NCI-H446 (cell line): ENCODE measurements around the gene ACTA2.

Experiments
- DNase-seq, 2 experiments: peaks; one replicate each; lab custom pipeline; 2025; lab: John Stamatoyannopoulos, UW

ACTA2 gene

GRCh38 chr10:88981435-88981834, 28.9 kb upstream of the ACTA2 start:
- no peak for DNase-seq

- DNase-seq: no peak
These were observed 28.2 kb upstream of the ACTA2 start for GRCh38 chr10:88980800-88981199.

GRCh38 chr10:88980247-88980646, 27.7 kb upstream of the ACTA2 start:
- no peak for DNase-seq

- no peak for DNase-seq
These were observed 27.0 kb upstream of the ACTA2 start for GRCh38 chr10:88979603-88980002.

GRCh38 chr10:88979153-88979562, 26.6 kb upstream of the ACTA2 start:
- peak in 1 of 2 experiments; percentile 26 for DNase-seq

GRCh38 chr10:88978463-88978862, 25.9 kb upstream of the ACTA2 start:
- DNase-seq: no peak

- no peak for DNase-seq
These were observed 22.8 kb upstream of the ACTA2 start for GRCh38 chr10:88975377-88975720.

GRCh38 chr10:88974446-88975376, 22.1 kb upstream of the ACTA2 start:
- DNase-seq: no peak

GRCh38 chr10:88974012-88974411, 21.4 kb upstream of the ACTA2 start:
- no peak for DNase-seq

- DNase-seq: peak in 1 of 2 experiments; percentile 61
These were observed 18.9 kb upstream of the ACTA2 start for GRCh38 chr10:88971221-88972061.

- no peak for DNase-seq
These were observed 15.8 kb upstream of the ACTA2 start for GRCh38 chr10:88968391-88968790.

- peak in 1 of 2 experiments; percentile 4 for DNase-seq
These were observed 14.2 kb upstream of the ACTA2 start for GRCh38 chr10:88966797-88967196.

GRCh38 chr10:88964869-88965415, 12.4 kb upstream of the ACTA2 start:
- no peak for DNase-seq

GRCh38 chr10:88964360-88964759, 11.8 kb upstream of the ACTA2 start:
- DNase-seq: no peak

- DNase-seq: no peak
These were observed 10.7 kb upstream of the ACTA2 start for GRCh38 chr10:88963318-88963717.

GRCh38 chr10:88962336-88962735, 9.8 kb upstream of the ACTA2 start:
- no peak for DNase-seq

GRCh38 chr10:88961266-88961665, 8.7 kb upstream of the ACTA2 start:
- no peak for DNase-seq

GRCh38 chr10:88960802-88961201, 8.2 kb upstream of the ACTA2 start:
- DNase-seq: no peak

- no peak for DNase-seq
These were observed 6.1 kb upstream of the ACTA2 start for GRCh38 chr10:88958721-88959120.

GRCh38 chr10:88957381-88957780, 4.8 kb upstream of the ACTA2 start:
- no peak for DNase-seq

GRCh38 chr10:88954458-88955083, 2.0 kb upstream of the ACTA2 start:
- no peak for DNase-seq

GRCh38 chr10:88953662-88954061, 1.1 kb upstream of the ACTA2 start:
- DNase-seq: no peak
